Right renal pelvis (tissue), 4 donors: ENCODE measurements around the gene TEAD1. TPM values are rescaled to one million over a fixed set of nuclear protein-coding genes. Genes with fewer than 3 reads are reported as not detected.
A peak's percentile ranks its signal among the peaks of the same experiment; 100 is the strongest.

ENCODE experiments used
- DNase-seq, 4 donors: peaks; one replicate each; pipeline ENCODE4 v3.0.0-alpha.2; 2013; ENCODE audit warnings: low read depth in 4 of 4, low spot score in 3 of 4, missing footprints in 1 of 4
- polyA plus RNA-seq, 4 donors: library from polyadenylated mRNA; unstranded; fragments of 120-200 nt; gene quantifications; one replicate each; pipeline ENCODE4 v1.2.1, GENCODE V29; 2013; ENCODE audit not compliant: insufficient read length in 4 of 4

TEAD1 gene
- polyA plus RNA-seq, 4 donors = 79.7 to 89.2 (median 87.6) TPM

DNA sequence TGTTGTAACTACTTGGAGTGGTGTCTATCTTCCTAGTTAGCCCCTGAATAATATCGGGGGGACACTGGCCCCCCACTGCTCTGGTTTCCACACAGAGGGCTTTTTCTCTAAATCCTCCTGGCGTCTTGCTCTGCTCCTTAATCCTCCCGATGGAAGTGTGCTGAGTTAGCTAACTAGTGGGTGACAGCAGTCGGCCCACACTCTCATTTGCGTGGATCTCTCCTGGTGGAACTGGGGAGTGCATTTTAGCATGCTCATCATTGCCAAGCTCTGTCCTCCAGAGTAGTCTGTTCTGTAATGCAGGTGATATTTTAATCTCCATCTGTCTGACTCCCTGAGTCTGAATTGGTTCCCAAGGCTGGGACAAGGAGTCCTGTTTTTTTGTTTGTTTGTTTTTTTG lies 288.8 kb downstream of the TEAD1 start:
- no peak for DNase-seq

DNA sequence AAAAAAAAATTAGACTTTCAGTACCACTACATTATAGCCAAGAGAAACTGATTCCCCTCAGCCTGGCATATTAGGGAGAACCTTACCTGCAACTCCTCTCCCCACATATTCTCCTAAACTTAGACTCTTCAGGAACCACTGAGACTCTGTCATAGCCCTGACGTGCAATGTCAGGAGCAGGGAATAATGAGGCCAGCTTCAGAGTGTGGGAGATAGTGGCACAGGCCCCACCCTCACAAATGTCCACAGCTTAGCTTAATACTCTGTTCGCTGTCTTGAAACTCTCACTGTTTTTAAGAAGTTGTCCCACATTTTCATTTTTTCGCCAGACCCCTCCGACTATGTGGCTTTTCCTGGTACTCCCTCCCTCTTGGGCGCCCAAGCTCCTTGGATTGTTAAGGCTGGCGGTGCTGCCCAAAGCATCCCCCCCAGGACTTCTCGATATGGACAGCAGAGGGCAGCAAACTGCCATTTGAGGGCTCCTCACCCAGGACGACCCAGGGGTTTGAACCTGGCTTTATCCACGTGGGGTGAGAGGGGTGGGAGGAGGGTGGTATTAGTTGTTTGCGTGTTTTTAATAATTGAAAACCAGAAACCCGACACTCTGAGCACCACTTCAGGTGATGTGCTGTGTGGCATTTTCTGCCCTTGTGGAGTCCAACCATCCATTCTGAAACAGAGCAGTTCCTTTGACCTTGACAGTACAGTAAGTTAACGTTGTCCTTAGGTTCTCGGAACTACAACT lies 289.7 kb downstream of the TEAD1 start:
- peak in 3 of 4 donors; percentile 60 to 67 (median 63) for DNase-seq

DNA sequence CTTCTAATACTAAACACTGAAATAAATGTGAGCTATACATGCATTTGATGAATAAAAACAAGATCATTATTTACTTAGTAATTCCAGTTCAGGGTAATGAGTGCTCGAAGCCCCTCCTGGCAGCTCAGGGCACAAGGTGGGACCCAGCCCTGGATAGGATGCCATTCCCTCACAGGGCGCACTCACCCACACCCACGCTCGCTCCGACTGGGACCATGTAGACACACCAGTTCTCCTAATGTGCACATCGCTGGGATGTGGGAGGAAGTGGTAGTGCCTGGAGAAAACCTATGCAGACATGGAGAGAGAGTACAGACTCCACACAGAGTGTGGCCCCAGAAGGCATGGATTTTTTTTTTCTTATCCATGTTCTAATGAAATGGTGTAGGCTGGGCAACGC lies 290.4 kb downstream of the TEAD1 start:
- DNase-seq = no peak

DNA sequence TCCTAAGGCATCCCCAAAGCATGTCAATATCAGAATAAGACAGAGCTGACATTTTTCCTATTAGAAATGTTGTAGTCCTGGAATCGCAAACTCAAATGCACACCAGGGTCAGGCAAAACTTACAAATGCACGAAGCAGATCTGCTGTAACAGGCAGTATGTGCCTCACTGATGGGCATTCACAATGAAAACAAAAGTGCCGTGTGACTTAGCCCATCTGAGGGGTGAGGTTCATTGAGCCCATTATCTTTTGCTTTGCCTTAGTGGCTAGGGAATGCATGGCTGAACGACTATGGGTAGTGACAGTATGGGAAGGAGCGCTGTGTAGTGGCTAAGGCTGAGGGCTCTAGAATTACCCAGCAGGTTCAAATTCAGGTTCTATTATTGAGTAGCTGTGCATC lies 291.8 kb downstream of the TEAD1 start:
- DNase-seq = no peak

DNA sequence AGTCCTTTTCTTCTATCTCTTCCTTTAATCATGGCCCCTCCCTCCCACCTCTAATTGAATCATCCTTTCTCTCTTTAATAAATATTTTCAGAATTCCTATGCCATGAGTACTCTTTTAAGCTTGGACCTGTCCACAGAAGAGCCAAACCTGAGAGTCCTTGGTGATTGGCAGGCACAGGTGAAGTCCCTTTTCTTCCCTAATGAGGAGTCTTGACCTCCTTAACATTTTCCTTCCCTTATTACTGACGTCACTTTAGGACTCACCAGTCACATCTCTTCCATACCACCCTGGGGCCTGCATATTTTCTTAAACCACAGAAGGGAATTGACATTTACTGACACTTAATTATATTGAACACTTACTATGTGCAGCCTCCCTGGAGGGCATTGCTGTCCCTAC lies 293.9 kb downstream of the TEAD1 start:
- DNase-seq = no peak

DNA sequence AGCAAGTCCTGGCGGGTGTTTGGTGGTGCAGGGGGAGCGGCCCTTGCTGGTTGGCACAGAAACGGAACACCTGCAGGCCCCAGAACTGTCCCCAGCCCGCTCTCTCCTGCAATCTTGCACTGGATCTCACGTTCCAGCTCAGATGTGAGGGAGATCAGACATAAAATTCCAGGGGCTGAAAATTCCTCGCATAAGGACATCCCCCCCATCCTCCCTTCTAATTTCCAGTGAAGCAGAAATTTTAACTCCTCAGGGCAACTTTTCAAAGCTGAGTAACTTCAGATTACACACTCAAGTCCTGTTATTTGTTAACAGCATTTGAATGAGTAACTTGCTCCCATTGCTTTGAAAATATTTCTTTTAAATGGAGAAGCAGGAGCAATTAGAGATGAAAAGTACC lies 294.6 kb downstream of the TEAD1 start:
- DNase-seq = peak in 2 of 4 donors; percentile 61 to 62

DNA sequence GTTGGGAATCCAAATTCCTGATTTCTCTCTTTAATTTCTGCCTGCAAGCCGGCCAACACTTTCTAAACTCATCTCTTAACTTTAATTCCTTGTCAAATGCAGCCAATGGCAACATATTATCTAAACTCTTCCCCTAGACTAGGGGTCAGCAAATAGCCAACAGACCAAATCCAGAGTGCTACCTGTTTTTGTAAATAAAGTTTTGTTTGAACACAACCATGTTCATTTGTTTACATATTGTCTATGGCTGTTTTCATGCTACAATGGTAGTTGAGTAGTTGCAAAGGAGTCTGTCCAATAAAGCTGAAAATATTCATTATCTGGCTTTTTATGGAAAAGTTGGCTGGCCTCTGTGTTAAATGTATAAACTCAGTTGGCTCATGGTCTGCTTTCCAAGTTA lies 297.7 kb downstream of the TEAD1 start:
- no peak for DNase-seq

DNA sequence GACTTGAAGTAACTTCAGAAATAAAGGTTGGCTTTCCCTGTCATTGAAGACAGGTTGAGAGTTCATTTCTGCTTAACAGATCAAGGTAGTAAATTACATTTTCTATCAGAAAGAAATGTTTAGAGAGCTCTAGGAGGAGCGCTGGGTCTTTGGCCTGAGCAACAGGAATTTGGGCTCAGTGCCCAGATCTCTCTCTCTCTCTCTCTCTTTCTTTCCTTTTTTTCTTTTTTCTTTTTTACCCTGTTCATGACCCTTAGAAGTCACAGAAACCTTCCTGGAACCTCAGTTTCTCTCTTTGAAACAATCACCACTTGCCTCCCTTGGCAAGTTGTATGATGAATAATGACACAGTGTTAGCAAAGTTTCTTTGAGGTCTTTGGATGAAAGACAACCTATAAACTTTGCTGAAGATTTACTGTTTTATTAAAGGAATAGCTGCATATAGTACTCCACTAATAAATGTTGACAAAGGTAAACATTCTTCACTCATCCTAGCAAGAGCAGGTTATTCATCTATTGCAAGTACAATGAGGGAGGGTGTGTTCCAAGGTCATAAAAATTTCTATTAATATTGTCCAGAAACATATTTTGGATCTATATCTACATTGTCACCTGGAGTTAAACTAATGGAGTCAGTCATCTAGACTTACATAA lies 299.4 kb downstream of the TEAD1 start:
- DNase-seq = no peak

DNA sequence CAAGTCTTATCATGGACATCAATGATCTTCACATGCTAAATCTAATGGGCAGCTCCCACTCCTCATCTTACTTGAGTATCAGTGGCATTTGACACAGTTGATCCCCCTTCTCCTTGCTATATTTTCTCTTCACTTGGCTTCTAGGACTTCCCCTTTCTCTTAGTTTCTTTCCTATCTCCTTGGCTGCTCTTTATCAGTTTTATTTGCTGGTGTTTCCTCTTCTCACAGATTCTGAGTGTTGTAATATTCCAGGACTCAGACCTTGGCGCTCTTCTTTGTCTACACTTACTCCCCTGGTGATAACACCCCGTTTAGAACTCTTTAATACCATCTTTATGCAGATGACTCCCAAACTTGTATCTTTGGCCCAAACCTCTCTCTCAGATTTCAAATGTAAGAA lies 301.0 kb downstream of the TEAD1 start:
- no peak for DNase-seq

DNA sequence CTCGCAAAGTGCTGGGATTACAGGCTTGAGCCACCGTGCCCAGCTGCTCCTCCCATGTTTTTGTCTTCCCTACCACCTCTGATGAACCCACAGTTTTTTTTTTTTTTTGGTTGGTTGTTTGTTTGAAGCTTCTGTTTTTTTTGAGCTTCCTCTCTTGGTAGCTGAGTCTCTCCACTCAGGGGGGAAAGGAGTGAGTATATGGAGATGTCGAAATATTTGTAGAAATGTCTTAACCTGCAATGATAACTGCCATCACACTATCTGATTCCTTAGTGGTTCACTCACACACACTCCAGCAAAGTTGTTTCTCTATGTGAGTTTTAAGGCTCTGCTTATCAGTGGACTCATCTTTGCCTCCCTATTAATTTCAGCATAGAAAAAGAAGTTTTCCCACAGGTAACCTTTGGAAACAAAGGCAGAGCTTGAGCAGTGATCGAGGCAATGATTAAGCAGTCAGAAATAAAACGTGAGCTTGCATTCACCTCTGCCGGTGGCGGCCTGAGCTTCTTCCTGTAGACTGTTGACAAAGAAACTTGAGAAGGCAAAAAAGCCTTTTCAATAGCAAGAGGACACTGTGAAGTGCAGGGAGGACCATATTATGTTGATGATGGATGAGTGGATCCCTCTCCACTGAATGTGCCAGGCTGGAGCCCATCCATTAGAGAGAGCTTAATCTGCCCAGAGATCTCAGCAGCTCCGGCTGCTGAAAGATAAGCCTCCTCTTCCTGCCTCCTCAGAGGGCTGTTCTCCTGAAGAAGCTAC lies 305.9 kb downstream of the TEAD1 start:
- peak in 1 of 4 donors; percentile 54 for DNase-seq

DNA sequence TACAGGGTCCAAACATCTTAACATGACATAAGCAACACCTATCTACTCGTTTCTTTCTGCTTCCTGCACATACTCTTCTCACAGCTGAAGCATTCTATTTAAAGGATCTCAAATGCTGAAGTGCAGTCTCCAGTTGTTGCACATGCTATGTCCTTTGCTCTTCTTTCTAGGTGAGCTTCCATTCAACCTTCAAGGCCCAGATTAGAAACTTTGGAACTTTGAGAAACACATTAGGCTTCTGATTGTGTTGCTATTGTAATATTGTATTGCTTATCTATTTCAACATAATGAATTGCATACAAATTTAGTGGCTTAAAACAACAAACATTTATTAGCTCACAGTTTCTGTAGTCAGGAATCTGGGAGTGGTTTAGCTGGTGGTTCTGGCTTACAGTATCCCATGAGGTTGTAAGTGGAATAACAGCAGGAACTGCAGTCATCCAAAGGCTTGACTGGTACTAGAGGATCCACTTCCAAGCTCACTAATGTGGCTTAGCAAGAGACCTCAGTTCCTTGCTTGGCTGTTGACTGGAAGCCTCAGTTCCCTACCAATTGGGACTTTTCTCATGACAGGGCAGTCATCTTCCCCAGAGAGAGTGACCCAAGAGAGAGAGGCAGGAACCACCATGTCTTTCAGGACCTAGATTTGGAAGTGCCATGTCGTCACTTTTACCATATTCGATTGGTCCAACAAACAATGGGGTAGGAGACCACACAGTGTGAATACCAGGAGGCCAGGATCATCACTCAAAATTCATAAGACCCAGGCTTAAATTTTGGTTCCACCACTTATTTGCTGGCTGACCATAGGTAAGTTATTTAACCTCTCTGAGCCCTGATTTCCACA lies 307.7 kb downstream of the TEAD1 start:
- no peak for DNase-seq

DNA sequence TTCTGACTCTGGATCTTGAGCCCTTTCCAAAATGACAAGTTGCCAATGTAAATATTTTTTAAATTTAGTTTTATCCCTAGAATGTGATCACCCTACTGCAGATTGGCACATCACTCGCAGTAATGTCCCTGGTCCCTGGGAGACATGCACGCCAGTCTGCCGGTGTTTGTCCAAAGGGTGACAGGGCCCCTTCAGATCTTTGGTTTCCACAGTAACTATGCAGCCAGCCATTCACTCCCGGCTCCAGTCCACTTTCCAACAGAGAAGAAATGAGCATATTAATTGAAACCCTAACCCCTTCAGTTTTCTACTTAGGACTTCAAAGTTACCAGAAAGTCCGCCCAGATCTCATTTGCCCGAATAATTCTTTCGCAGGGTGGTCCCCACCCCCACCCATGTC lies 309.1 kb downstream of the TEAD1 start:
- DNase-seq = no peak

DNA sequence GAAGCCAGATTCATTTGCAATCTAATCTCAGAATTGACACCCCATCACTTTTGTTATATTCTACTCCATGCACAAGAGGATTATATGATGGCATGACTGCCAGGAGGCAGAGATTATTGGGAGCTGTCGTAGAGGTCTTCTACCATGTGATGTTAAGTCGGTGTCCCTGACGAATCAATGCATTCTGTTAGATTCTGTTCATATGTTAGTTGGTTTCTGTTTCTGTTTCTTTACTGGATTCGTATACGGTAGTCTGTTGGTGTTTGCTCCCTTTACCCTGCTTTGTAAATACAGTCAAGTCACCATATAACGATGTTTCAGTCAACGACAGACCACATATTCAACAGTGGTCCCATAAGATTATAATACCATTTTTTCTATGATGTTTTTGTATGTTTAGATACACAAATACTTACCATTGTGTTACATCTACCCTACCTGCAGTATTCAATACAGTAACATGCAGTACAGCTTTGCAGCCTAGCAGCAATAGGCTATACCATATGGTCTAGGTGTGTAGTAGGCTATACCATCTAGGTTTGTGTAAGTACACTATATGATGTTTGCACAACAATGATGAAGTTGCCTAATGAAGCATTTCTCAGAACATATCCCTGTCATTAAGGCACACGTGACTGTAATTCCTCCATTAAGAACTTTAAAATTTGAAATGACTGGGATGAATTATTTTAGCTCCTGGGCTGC lies 312.1 kb downstream of the TEAD1 start:
- DNase-seq = no peak

DNA sequence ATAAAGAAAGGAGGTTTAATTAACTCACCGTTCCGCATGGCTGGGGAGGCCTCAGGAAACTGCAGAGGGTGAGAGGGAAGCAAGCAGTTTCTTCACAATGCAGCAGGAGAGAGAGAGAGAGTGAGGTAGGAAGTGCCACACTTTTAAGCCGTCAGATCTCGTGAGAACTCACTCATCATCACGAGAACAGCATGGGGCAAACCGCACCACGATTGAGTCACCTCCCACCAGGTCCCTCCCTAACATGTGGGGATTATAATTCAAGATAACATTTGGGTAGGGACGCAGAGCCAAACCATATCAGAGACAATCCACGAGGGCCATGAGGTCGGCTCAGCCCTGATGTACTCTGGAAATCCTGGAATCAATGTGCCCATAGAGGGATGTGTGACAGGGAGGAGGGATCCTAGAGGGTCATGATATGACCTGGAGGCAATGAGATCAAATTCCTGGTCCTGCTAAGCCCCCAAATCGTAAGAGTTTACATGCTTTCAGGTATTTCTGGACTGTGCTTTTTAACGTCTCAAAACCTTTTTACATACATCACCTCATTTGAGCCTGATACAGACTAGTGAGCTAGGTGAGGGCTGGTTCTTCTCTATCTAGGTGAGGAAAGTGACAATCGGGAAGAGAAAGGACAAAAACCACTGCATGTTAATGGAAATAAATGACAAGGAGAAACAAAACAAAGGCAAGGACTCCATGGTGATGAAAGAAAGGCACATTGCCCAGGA lies 315.4 kb downstream of the TEAD1 start:
- DNase-seq = no peak

DNA sequence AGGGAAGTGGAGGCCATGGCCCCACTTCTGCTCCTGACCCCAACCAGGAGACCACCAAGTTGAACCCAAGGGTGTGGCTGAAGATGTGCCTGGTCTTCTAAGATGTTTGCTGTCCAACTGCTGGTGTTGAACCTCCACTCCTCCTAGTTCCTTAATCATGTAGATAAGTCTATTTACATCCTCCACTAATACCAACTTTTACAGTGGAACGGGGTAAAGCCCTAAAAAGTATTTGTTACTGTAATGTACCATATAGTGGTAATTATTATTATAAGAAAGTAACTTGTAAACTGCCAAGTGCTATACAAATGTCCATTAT lies 315.9 kb downstream of the TEAD1 start:
- DNase-seq = no peak

DNA sequence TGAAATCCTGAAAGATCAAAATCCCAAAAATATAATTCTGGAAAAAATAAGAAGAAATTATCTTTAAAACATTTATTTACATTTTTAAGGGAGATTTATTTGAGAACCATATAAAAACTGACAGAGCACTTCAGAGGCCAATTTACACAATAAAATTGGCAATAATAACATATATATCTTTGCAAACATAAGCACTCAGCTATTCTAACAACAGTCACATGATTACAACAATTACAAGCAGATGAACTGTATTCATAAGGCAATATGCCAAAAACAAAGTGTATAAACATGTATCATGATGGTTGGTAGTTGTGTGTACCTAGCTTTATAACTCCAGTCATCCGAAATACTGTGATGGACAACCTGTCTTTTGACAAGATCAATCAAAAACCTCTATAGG lies 317.2 kb downstream of the TEAD1 start:
- DNase-seq = no peak

DNA sequence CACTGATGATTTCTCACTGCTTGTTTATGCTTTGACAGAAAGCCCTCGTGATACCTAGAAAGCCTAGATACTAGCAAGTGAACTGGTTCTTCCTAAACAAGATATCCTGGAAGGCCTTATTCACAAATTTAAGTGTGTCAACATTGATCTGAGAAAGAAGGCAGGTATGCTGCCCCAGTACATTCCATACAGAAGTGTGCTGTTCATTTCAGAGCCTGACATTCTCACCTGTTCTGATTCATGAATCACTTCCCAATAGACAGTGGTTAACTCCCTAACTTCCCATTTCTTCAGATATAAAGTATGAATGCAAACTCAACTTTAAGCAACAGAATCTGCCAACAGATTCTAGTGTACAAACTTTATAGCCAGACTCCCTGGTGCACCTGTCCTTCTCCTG lies 319.4 kb downstream of the TEAD1 start:
- DNase-seq = no peak
